ENCODE measurements around the gene ZNF768. TPM values are rescaled to one million over a fixed set of nuclear protein-coding genes. Genes with fewer than 3 reads are reported as not detected.

Gene ZNF768
- 68.3 TPM for total RNA-seq (2021; ENCODE audit: unreplicated experiment)
- 81.2 TPM for polyA plus RNA-seq (2012; ENCODE audit: insufficient read length)
- percentile 83 among the genes with signal in this experiment for Bru-seq, nascent RNA
- percentile 97 among the genes with signal in this experiment for BruChase-seq, experiment 1, labeled RNA remaining after a 2-hour chase
- percentile 95 among the genes with signal in this experiment for BruChase-seq, experiment 2, labeled RNA remaining after a 6-hour chase
- long read RNA-seq, transcript ZNF768-201 (2 exons, 2,315 nt): major isoform, 5 of 35 reads
- long read RNA-seq, partial matches to known transcripts: 0 of 35 reads
- long read RNA-seq, other reads (novel, unspliced or antisense): 30 of 35 reads

GRCh38 chr16:30526137-30526822, at the start of gene ZNF768:
Gene ZNF768, minus strand, starts transcription at chr16:30526566. Its CDS starts 153 bp downstream, at chr16:30526413.
- DNase-seq (ENCODE audit: low read depth, low spot score) (no peak), ATAC-seq (peak; percentile 56)
- intact Hi-C loops (cut with micrococcal nuclease; ENCODE audit: unreplicated experiment): loop anchor here (10.0 kb wide), 1 partner anchor 81 kb away; the partner anchor contains the start of gene SEPHS2
- BruUV-seq (replicated peaks): no TSS peak
- Histone ChIP-seq H3K4me3 (ENCODE audit: low read depth in 2 of 2, low read length in 2 of 2) (peak within 1 kb of the TSS; percentile 69 to 74), H3K27me3 (ENCODE audit: control insufficient read depth, insufficient read depth, low read length) (no peaks in the 10 kb centered on the region), H3K9me3 (ENCODE audit: control insufficient read depth, insufficient read depth, low read depth, low read length) (no peaks in the 10 kb centered on the region), H3K27ac (ENCODE audit: low read length) (peak within 1 kb of the TSS; percentile 97), H3K4me1 (ENCODE audit: control insufficient read depth, insufficient read depth, low read length) (peaks cover 17% of the 10 kb centered on the region), H3K36me3 (ENCODE audit: control insufficient read depth, insufficient read depth, low read length) (no peaks in the 10 kb centered on the region)
- ChIA-PET POLR2A (no interaction called here), CTCF (interaction anchor here (0.6 to 1.0 kb wide), 2 partner anchors 97 to 1003 kb away, joined by 3 read pairs; partner anchors contain the start of gene DCTPP1)
- in situ Hi-C loops (cut with HindIII; ENCODE audit: low pct_unique_long_range_greater_than_20kb, low sequenced_read_pairs): no loop called here
- peak in 1 of 2 experiments; percentile 60; a peak in 1 of 4 replicates for TF ChIP-seq REST (IDR thresholded peaks at IDR 0.05; ENCODE audit: insufficient read depth in 1 of 2, low read depth in 2 of 2, low read length in 1 of 2)
- no peak for TF ChIP-seq POLR2AphosphoS5 (IDR thresholded peaks at IDR 0.05; ENCODE audit: low read depth, low read length)
- no peak for TF ChIP-seq TCF7L2 (IDR thresholded peaks at IDR 0.05; ENCODE audit: low read depth, low read length)
- no peak for TF ChIP-seq CTCF (IDR thresholded peaks at IDR 0.05)
- TF ChIP-seq SIN3A (IDR thresholded peaks at IDR 0.05; ENCODE audit: borderline replicate concordance, insufficient read depth, low read depth, low read length): no peak; the same call in 1 of the 2 replicates

- Histone ChIP-seq H3K36me3 (ENCODE audit: control insufficient read depth, insufficient read depth, low read length) (no peaks in the 10 kb centered on the region), H3K27ac (ENCODE audit: low read length) (no peak overlapping the region), H3K9me3 (ENCODE audit: control insufficient read depth, insufficient read depth, low read depth, low read length) (no peaks in the 10 kb centered on the region), H3K27me3 (ENCODE audit: control insufficient read depth, insufficient read depth, low read length) (no peaks in the 10 kb centered on the region), H3K4me3 (ENCODE audit: low read depth in 2 of 2, low read length in 2 of 2) (no peak overlapping the region), H3K4me1 (ENCODE audit: control insufficient read depth, insufficient read depth, low read length) (peaks cover 6% of the 10 kb centered on the region)
- POLR2A ChIA-PET: interaction anchor here (0.7 kb wide), 1 partner anchor 59 kb away, joined by 3 read pairs; no protein-coding TSS in a partner anchor
- ATAC-seq (no peak), DNase-seq (ENCODE audit: low read depth, low spot score) (no peak)
- CTCF ChIA-PET: interaction anchor here (0.6 kb wide), 1 partner anchor 26 kb away, joined by 3 read pairs; no protein-coding TSS in a partner anchor
- in situ Hi-C loops (cut with HindIII; ENCODE audit: low pct_unique_long_range_greater_than_20kb, low sequenced_read_pairs) (no loop called here), intact Hi-C loops (cut with micrococcal nuclease; ENCODE audit: unreplicated experiment) (no loop called here)
- TF ChIP-seq SIN3A (IDR thresholded peaks at IDR 0.05; ENCODE audit: borderline replicate concordance, insufficient read depth, low read depth, low read length) (no peak), TCF7L2 (IDR thresholded peaks at IDR 0.05; ENCODE audit: low read depth, low read length) (no peak), CTCF (IDR thresholded peaks at IDR 0.05) (no peak), POLR2AphosphoS5 (IDR thresholded peaks at IDR 0.05; ENCODE audit: low read depth, low read length) (no peak), REST (IDR thresholded peaks at IDR 0.05; ENCODE audit: insufficient read depth in 1 of 2, low read depth in 2 of 2, low read length in 1 of 2) (no peak)
- BruUV-seq (replicated peaks): no TSS peak
These were observed 48.3 kb upstream of the ZNF768 start for GRCh38 chr16:30574678-30575077.
